IPS-18c (cell line): ENCODE results near the gene USP11.
A peak's percentile ranks its signal among the peaks of the same experiment; 100 is the strongest.

Source experiments
- H3K4me3 ChIP-seq: 2 replicates; pipeline ENCODE4 v1.7.0; 2013; ENCODE audit warnings: low read depth, mild to moderate bottlenecking, low read length, moderate library complexity; ENCODE audit not compliant: insufficient read depth
- H3K9me3 ChIP-seq: one replicate; pipeline ENCODE4 v1.6.1; 2013; ENCODE audit warnings: mild to moderate bottlenecking, low read length, moderate library complexity; ENCODE audit not compliant: control insufficient read depth, insufficient read depth

Gene USP11

DNA sequence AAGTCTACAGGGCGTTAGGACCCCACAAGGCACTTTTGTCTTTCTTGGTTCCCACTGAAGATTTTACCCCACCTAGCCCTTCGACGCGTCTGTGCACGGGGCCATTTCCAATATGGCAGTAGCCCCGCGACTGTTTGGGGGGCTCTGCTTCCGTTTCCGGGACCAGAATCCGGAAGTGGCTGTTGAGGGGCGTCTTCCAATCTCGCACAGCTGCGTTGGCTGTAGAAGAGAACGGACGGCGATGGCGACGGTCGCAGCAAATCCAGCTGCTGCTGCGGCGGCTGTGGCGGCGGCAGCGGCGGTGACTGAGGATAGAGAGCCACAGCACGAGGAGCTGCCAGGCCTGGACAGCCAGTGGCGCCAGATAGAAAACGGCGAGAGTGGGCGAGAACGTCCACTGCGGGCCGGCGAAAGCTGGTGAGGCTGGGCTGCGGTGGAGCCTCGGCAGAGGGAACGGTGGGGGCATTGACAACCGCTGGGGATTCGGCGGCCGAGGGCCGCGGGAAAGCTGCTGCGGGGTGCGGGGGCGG lies at the start of gene USP11:
Gene USP11, plus strand, starts transcription at position 207 of the 530 bp plus-strand sequence. Its CDS starts 35 bp downstream, at position 242.
- peaks cover 2% of the 10 kb centered on the region for H3K9me3 ChIP-seq

DNA sequence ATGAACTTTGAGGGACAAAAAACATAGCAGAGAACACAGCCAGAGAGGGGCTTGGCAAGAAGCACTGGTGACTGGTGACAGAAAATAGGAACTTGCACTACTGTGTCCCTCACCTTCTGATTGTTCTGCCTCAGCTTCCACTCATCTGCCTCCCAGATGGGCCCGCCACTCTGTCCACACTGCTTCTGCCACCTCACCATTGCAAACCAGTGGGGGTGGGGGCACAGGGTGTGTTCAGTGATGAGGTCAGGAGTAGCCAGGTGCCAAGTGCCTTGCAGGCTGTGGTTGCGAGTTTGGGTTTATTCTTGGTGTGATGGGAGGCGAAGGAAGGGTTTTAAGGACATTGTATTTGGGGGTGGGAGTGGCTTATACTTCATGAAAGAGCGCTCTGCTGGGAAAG lies 48.3 kb upstream of the USP11 start:
- H3K4me3 ChIP-seq = no peak overlapping the region
- no peaks in the 10 kb centered on the region for H3K9me3 ChIP-seq

More for the DNA sequence above, at the start of gene USP11:
- peak within 1 kb of the TSS; percentile 90 for H3K4me3 ChIP-seq

DNA sequence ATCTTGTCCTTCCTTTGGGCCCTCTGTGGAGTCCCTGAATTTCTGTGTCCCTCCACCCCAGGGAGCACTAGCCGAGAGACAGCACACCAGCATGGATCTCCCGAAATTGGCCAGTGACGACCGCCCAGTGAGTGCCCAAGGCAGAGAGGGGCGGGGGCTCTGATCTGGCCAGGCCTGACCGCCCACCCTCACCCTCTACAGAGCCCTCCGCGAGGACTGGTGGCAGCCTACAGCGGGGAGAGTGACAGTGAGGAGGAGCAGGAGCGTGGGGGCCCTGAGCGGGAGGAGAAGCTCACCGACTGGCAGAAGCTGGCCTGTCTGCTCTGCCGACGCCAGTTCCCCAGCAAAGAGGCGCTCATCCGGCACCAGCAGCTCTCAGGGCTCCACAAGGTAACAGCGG lies 47.6 kb upstream of the USP11 start:
- no peak overlapping the region for H3K4me3 ChIP-seq
- no peaks in the 10 kb centered on the region for H3K9me3 ChIP-seq

DNA sequence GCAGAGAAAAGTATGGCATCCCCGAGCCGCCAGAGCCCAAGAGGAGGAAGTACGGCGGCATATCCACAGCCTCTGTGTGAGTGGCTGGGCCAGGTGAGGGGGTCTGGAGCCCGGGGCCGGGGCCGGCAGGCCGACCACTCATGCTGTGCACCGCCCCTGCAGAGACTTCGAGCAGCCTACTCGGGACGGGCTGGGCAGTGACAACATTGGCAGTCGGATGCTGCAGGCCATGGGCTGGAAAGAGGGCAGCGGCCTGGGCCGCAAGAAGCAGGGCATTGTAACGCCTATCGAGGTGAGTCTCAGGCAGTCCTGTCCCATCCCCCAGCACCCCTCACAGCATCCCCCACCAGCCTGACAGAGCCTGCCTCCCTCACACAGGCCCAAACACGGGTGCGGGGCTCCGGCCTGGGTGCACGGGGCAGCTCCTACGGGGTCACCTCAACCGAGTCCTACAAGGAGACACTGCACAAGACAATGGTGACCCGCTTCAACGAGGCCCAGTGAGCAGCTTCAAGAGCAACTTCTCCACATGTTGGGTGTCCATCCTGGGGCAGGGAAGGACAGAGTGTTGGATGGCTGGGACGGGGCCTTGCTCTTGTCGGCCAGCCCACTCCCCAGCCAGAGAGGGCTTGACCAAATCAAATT lies 46.6 kb upstream of the USP11 start:
- Histone ChIP-seq H3K9me3 (no peaks in the 10 kb centered on the region), H3K4me3 (no peak overlapping the region)

DNA sequence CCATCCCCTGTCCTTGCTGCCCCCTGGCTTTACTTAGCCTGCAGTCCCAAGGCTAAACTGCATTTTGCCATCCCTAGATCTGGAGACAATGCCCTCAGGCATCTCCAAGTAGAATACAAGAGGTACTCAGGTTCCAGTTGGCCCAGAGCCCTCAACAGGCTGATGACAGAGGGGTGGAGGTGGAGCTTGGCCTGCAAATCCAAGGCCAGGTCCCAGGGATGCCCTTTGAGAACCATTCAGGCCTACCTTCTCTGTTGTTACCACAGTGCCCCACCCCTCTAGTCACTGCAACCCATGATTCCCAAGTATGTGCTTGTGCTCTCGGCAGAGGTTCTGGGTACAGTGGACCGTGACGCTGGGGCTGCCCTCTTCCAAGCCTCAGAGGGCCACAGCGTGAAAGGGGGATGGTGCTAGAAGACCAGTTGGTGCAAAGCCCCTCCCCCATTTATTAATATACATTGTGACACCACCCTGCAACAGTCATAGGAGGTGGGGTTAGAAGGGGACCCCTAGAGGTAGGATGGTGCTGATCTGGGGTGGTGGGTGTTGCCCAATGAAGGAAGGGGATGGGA lies 45.6 kb upstream of the USP11 start:
- Histone ChIP-seq H3K4me3 (no peak overlapping the region), H3K9me3 (no peaks in the 10 kb centered on the region)

- no peaks in the 10 kb centered on the region for H3K9me3 ChIP-seq
- H3K4me3 ChIP-seq = no peak overlapping the region
These were observed 42.9 kb upstream of the USP11 start for GRCh38 chrX:47189906-47190305.

- no peaks in the 10 kb centered on the region for H3K9me3 ChIP-seq
- H3K4me3 ChIP-seq = peak overlapping the region; percentile 70
These were observed 42.2 kb upstream of the USP11 start for GRCh38 chrX:47190445-47191269.

DNA sequence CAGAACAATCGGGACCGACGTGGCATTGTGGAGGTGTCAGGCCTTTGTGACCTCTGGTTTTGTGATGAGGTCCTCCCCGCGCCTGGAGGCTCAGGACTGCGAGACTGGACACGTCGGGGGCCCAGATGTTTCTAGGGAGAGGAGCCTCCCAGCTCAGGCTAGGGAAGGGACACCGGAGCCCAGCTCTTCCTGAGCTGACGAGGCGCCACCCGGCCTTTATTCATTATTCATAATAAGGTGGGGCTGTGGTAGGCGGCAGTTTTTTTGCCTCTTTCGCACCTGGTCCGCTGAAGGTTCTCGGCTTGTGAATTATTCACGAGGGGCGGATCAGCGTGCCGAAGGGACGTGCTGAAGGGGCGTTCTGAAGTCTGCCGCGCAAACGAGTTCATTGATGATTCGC lies 41.5 kb upstream of the USP11 start:
- no peaks in the 10 kb centered on the region for H3K9me3 ChIP-seq

GRCh38 chrX:47191806-47192401 lies 40.9 kb upstream of the USP11 start:
- peak overlapping the region; percentile 70 for H3K4me3 ChIP-seq
- H3K9me3 ChIP-seq = no peaks in the 10 kb centered on the region

More for the DNA sequence above, 41.5 kb upstream of the USP11 start:
- H3K4me3 ChIP-seq = peak overlapping the region; percentile 70

DNA sequence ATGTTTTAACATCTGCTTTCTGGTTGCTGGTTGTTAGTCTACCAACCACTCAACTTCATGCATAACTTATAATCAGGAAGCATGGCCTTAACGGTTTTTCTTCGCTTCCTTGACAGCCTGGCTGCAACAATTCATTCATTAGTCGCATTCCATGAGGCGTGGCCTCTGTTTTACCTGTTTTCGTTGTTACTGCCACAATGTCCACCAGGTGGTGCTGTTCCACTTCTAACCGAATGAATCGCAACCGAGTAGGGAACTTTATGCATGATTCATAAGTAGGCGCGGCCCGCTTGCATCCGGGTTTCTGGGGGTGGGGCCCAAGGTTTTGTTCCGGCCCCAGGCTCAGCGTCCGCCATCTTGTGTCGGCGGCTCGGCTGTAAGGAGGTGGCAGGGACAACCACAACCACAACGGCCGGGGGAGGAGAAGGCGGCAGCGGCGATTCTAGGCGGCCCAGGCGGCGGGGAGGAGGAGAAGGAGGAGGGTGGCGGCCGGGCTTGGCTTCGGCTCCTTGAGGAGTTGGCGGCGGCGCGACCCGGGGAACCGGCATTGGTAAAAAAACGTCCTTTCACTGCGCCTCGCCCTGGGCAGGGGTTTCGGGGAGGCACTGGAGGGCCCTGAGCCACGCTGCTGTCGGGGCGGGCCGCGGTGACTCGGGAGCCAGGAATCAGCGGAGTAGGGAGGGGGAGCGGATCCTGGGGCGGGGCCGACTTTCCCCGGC lies 39.2 kb upstream of the USP11 start, which contains the start of gene UBA1:
Gene UBA1, plus strand, starts transcription at position 355 of the 719 bp plus-strand sequence. CDS start 4,974 bp downstream, outside the sequence.
- Histone ChIP-seq H3K9me3 (peaks cover 2% of the 10 kb centered on the region), H3K4me3 (peak within 1 kb of the TSS; percentile 90)

GRCh38 chrX:47194194-47194787 lies 38.5 kb upstream of the USP11 start:
- Histone ChIP-seq H3K9me3 (peaks cover 2% of the 10 kb centered on the region), H3K4me3 (peak overlapping the region; percentile 90)

- H3K4me3 ChIP-seq = peak overlapping the region; percentile 16; the same call in 1 of the 2 replicates
These were observed 36.7 kb upstream of the USP11 start for GRCh38 chrX:47196098-47196497.

DNA sequence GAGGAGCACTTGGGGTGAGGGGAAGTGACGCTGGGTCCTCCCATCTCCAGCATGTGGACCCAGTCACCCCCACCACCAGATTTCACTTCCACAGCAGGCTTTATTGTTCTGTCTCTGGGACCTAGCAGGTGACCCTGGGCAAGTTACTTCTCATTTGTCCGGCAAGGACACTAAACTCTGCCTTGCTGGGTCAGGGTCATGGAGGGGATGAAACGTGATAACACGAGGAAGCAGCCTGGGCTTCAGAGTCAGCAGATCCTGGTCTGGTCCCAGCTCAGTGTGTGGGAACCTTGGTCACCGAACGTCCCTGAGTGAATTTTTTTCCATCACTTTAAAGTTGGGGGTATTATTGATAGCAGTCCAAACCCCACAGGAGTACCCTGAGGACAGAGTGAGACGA lies 35.3 kb upstream of the USP11 start:
- H3K9me3 ChIP-seq = peaks cover 2% of the 10 kb centered on the region
- peak overlapping the region; percentile 26; the same call in 1 of the 2 replicates for H3K4me3 ChIP-seq

More at GRCh38 chrX:47196098-47196497, 36.7 kb upstream of the USP11 start:
- peaks cover 2% of the 10 kb centered on the region for H3K9me3 ChIP-seq

DNA sequence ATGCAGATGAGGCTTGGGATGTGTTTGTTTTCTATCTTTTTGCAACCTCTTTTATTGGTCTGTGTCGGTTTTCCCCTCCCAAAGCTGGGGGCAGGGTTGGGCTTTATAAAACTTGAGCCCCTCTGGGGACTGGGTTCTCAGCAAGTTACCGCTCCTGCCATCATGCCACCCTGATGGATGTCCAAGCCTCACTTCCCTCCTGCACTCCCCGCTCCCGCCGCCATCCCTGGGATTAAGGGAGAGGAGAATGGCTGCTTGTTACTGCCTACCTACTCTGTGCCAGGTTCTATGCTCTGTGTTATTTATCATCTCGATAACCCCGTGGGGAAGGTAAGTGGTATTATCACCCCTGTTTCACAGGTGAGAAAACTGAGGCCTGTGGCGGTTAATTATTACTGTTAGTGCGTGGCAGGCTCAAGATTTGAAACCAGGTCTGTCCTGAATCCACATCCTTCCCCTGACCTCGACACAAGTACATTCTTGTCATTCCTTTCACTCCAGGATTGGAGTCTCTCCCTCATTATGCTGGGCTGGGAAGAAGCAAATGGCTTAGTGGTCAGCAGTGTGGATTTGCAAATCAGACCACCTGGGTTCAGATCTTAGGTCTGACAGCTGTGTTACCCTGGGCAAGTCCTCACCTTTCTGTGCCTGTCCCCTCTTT lies 34.7 kb upstream of the USP11 start:
- peaks cover 2% of the 10 kb centered on the region for H3K9me3 ChIP-seq
- H3K4me3 ChIP-seq = no peak overlapping the region

DNA sequence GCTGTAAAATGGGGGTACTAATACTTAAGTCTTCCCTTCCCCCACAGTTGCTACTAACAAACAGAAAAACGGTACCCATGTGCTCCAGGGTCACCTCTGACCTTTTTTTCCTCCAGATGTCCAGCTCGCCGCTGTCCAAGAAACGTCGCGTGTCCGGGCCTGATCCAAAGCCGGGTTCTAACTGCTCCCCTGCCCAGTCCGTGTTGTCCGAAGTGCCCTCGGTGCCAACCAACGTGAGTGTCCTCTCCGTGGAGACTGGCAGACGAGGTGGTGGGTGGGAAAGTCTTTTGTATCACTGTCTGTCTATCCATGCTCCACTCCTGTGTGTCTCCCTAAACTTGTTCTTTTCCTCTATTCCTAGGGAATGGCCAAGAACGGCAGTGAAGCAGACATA lies 34.1 kb upstream of the USP11 start:
- H3K4me3 ChIP-seq = no peak overlapping the region
- peaks cover 2% of the 10 kb centered on the region for H3K9me3 ChIP-seq

GRCh38 chrX:47199286-47199685 lies 33.5 kb upstream of the USP11 start:
- H3K9me3 ChIP-seq = peaks cover 2% of the 10 kb centered on the region
- H3K4me3 ChIP-seq = no peak overlapping the region
